Smooth muscle cell (in vitro differentiated cells): ENCODE data around the gene C14orf39. TPM values are rescaled to one million over a fixed set of nuclear protein-coding genes. Genes with fewer than 3 reads are reported as not detected.

Experiments
- DNase-seq: peaks from one replicate; lab custom pipeline; 2025; ENCODE audit not compliant: unreplicated experiment; lab: John Stamatoyannopoulos, UW
- H2AFZ ChIP-seq: fragments of 200-600 bp; sonication (generic); 2 replicates; pipeline ENCODE4 v1.6.0; 2016; ENCODE audit warnings: antibody characterized with exemption, low read depth, mild to moderate bottlenecking
- H3F3A ChIP-seq: fragments of 200-600 bp; sonication (generic); 2 replicates; pipeline ENCODE4 v1.6.0; 2017; ENCODE audit warnings: antibody characterized with exemption, low read depth
- H3K27ac ChIP-seq: fragments of 200-600 bp; sonication (generic); 2 replicates; pipeline ENCODE4 v1.5.1; 2016; ENCODE audit warnings: low read depth, mild to moderate bottlenecking
- H3K27me3 ChIP-seq: fragments of 200-600 bp; sonication (generic); 2 replicates; pipeline ENCODE4 v1.6.1; 2016; ENCODE audit warnings: low read depth, mild to moderate bottlenecking
- H3K36me3 ChIP-seq: fragments of 200-600 bp; sonication (generic); 2 replicates; pipeline ENCODE4 v1.5.1; 2016; ENCODE audit warnings: low read depth
- H3K4me1 ChIP-seq: fragments of 200-600 bp; sonication (generic); 2 replicates; pipeline ENCODE4 v1.5.1; 2016; ENCODE audit warnings: low read depth
- H3K4me2 ChIP-seq: fragments of 200-600 bp; sonication (generic); 2 replicates; pipeline ENCODE4 v1.6.0; 2016; ENCODE audit warnings: mild to moderate bottlenecking
- H3K4me3 ChIP-seq: fragments of 200-600 bp; sonication (generic); 2 replicates; pipeline ENCODE4 v1.5.1; 2016; ENCODE audit warnings: mild to moderate bottlenecking
- H3K79me2 ChIP-seq: fragments of 200-600 bp; sonication (generic); 2 replicates; pipeline ENCODE4 v1.6.0; 2016; ENCODE audit warnings: low read depth, mild to moderate bottlenecking
- H3K9ac ChIP-seq: fragments of 200-600 bp; sonication (generic); 2 replicates; pipeline ENCODE4 v1.6.0; 2016; ENCODE audit warnings: low read depth
- H3K9me3 ChIP-seq: fragments of 200-600 bp; sonication (generic); replicated peaks from 2 replicates; pipeline ENCODE4 v1.5.1; 2016; ENCODE audit warnings: low read depth
- H4K20me1 ChIP-seq: fragments of 200-600 bp; sonication (generic); 2 replicates; pipeline ENCODE4 v1.6.0; 2016; ENCODE audit warnings: low read depth
- WGBS: methylation state at CpG from one replicate; pipeline ENCODE4 v1.1.7; 2016; ENCODE audit warnings: low lambda C conversion rate; 5-methylcytosine and 5-hydroxymethylcytosine counted together
- polyA plus RNA-seq: library from polyadenylated mRNA; unstranded; fragments of >200 nt; fragmentation: Nextera tagmentation; extraction: Ambion mirVana; gene quantifications from 2 replicates; pipeline ENCODE4 v1.2.1, GENCODE V29; 2016
- total RNA-seq: library from RNA; depleted of rRNA; stranded (reverse); fragments of >200 nt; gene quantifications from 2 replicates; pipeline ENCODE4 v1.2.3, GENCODE V29; 2014
- TF ChIP-seq, protein P1 (sequence below): fragments of 200-600 bp; sonication (generic); IDR thresholded peaks from 2 replicates; pipeline ENCODE4 v1.5.1; 2017; ENCODE audit warnings: borderline replicate concordance, mild to moderate bottlenecking, antibody characterized with exemption; ENCODE audit not compliant: insufficient read depth, poor library complexity, severe bottlenecking

The C14orf39 gene
- total and polyA plus RNA-seq, 2 experiments from 2014 or later: 1.3 TPM; not detected in 1

DNA sequence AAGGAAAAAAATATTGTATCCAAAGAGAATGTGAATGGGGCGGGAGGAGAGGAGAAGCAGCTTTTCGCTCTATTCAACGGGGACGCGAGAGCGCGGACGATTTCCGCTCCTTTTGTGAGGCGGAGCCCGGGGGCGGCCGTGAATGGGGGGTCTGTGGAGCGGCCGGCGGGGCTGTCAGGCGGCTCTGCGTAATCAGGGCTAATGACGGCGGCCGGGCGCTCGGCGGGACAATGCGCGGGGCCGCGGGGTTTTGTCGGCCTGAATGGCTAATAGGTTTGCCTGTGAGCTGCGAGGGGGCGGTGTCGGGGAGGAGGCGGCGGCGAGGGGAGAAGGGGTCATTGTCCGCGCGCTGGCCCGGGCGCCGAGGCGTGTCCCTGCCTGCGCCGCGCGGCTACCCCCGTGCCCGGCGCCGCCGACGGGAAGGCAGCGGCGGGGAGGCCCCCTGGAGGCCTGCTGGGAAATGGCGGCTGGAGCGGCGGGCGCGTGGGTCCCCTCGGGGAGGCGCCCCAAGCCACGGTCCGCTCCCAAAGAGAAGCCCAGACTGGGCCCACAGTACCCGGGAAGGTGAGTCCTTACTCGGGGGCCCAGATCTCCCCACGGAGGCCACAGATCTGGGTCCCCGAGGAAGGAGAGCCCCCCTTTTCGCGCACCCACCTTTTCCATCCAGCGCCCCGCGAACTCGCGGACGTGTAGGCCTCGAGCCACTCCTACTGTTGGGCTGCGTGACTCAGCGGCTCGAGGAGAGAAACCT is 29.1 kb upstream of the C14orf39 start:
- H2AFZ ChIP-seq: peak overlapping the region; percentile 94

DNA sequence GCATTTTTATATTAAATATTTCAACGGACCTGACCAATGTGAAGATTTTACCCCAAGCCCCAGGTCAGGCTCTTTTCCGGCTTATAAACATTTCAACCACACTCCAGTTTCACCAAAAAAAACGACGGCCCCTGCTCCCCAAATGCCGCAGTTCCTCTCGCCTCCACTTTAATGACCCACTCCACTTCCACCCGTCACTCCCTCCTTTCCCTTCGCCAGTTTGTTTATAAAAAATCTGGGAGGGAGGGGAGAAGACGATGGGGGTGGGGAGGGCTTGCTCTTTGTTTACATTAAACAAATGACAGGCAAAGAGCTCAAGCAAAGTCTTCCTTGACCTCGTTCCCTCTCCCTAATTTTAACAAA is 28.5 kb upstream of the C14orf39 start:
- DNase-seq: no peak
- Histone ChIP-seq H3K79me2 (no peaks in the 10 kb centered on the region), H3K27ac (no peak overlapping the region), H3K9me3 (no peaks in the 10 kb centered on the region), H3K4me3 (peak overlapping the region; percentile 57), H3K4me2 (peak overlapping the region; percentile 93), H2AFZ (peak overlapping the region; percentile 94), H3K9ac (no peak overlapping the region), H3K27me3 (peaks cover 100% of the 10 kb centered on the region), H3F3A (no peaks in the 10 kb centered on the region), H4K20me1 (no peaks in the 10 kb centered on the region), H3K36me3 (no peaks in the 10 kb centered on the region), H3K4me1 (peaks cover 26% of the 10 kb centered on the region)
- TF ChIP-seq, protein P1, sequence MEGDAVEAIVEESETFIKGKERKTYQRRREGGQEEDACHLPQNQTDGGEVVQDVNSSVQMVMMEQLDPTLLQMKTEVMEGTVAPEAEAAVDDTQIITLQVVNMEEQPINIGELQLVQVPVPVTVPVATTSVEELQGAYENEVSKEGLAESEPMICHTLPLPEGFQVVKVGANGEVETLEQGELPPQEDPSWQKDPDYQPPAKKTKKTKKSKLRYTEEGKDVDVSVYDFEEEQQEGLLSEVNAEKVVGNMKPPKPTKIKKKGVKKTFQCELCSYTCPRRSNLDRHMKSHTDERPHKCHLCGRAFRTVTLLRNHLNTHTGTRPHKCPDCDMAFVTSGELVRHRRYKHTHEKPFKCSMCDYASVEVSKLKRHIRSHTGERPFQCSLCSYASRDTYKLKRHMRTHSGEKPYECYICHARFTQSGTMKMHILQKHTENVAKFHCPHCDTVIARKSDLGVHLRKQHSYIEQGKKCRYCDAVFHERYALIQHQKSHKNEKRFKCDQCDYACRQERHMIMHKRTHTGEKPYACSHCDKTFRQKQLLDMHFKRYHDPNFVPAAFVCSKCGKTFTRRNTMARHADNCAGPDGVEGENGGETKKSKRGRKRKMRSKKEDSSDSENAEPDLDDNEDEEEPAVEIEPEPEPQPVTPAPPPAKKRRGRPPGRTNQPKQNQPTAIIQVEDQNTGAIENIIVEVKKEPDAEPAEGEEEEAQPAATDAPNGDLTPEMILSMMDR: no peak
- 6% methylated on average over 10 of the region's 10 CpGs for WGBS

More for the DNA sequence above, 29.1 kb upstream of the C14orf39 start:
- WGBS: under 1% methylated on average over 70 of the region's 79 CpGs
- H3K27ac ChIP-seq: no peak overlapping the region
- H3K4me1 ChIP-seq: peaks cover 26% of the 10 kb centered on the region
- peaks cover 100% of the 10 kb centered on the region for H3K27me3 ChIP-seq
- DNase-seq: no peak
- H3K9me3 ChIP-seq: no peaks in the 10 kb centered on the region
- H3K79me2 ChIP-seq: no peaks in the 10 kb centered on the region
- no peak overlapping the region for H3K9ac ChIP-seq
- peak overlapping the region; percentile 57 for H3K4me3 ChIP-seq
- TF ChIP-seq, protein P1: peak; percentile 46
- no peaks in the 10 kb centered on the region for H4K20me1 ChIP-seq
- no peaks in the 10 kb centered on the region for H3K36me3 ChIP-seq
- H3K4me2 ChIP-seq: peak overlapping the region; percentile 93
- no peaks in the 10 kb centered on the region for H3F3A ChIP-seq

DNA sequence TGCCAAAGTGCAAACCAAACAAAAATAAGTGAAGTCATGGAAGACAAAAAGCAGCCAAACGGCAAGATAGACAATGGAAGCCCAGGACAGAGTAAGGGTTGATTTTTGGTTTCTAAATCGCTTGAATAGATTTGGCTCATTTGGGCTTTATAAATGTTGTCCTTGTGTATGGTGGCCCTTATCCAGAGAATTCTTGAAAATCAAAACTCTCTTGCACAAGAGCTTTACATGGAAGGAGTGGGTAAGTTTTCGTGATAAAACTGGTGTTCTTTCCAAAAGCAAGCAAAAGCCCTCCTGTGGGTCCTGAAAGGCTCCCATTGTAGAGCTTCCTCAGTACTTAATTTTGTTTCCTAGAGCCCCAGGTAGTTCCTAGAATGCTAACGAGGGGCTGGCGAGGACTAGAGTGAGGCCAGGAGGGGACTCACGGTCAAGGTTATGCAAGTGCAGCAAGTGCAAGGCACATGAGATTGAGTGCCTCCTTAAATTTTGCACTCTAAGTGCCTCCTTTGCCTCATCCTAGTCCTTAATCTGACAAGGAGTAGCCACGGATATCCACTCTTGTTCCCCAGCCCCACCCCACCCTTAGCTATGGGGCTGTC is 27.2 kb upstream of the C14orf39 start:
- Histone ChIP-seq H2AFZ (no peak overlapping the region), H3K27ac (no peak overlapping the region), H3K27me3 (peaks cover 100% of the 10 kb centered on the region), H3K36me3 (no peaks in the 10 kb centered on the region), H3K4me2 (no peak overlapping the region), H3F3A (no peaks in the 10 kb centered on the region), H3K79me2 (no peaks in the 10 kb centered on the region), H3K4me1 (peaks cover 37% of the 10 kb centered on the region), H3K4me3 (no peak overlapping the region), H3K9me3 (no peaks in the 10 kb centered on the region), H4K20me1 (no peaks in the 10 kb centered on the region), H3K9ac (no peak overlapping the region)
- TF ChIP-seq, protein P1: no peak
- WGBS: 3% methylated on average over 7 of the region's 7 CpGs
- DNase-seq: no peak

DNA sequence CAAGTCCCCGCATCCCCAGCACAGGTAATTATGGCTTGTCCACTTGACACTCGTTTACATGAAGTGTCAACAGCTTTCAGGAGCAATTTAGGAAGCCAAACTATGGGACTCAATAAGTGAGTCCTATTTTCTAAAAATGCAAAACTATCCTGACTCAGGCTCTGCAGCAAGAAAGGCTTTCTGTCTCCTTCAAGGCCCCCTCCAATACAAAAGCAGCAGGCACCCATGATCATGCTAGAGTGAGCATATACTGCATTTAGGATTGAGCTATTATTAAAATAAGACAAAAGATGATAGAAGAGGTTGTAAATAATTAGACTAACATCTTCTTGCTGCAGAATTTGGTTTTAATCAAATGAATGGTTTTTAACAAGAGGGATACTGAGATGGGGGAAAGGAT is 26.3 kb upstream of the C14orf39 start:
- H2AFZ ChIP-seq: no peak overlapping the region
- H3K9me3 ChIP-seq: no peaks in the 10 kb centered on the region
- WGBS: 15% methylated on average over 2 of the region's 2 CpGs
- peaks cover 100% of the 10 kb centered on the region for H3K27me3 ChIP-seq
- no peaks in the 10 kb centered on the region for H3K79me2 ChIP-seq
- H3K36me3 ChIP-seq: no peaks in the 10 kb centered on the region
- no peak overlapping the region for H3K4me2 ChIP-seq
- TF ChIP-seq, protein P1: no peak
- no peak overlapping the region for H3K9ac ChIP-seq
- H4K20me1 ChIP-seq: no peaks in the 10 kb centered on the region
- DNase-seq: no peak
- no peak overlapping the region for H3K27ac ChIP-seq
- H3F3A ChIP-seq: no peaks in the 10 kb centered on the region
- peaks cover 38% of the 10 kb centered on the region for H3K4me1 ChIP-seq
- no peak overlapping the region for H3K4me3 ChIP-seq
